Measurements from ENCODE around the gene KMO.

DNA sequence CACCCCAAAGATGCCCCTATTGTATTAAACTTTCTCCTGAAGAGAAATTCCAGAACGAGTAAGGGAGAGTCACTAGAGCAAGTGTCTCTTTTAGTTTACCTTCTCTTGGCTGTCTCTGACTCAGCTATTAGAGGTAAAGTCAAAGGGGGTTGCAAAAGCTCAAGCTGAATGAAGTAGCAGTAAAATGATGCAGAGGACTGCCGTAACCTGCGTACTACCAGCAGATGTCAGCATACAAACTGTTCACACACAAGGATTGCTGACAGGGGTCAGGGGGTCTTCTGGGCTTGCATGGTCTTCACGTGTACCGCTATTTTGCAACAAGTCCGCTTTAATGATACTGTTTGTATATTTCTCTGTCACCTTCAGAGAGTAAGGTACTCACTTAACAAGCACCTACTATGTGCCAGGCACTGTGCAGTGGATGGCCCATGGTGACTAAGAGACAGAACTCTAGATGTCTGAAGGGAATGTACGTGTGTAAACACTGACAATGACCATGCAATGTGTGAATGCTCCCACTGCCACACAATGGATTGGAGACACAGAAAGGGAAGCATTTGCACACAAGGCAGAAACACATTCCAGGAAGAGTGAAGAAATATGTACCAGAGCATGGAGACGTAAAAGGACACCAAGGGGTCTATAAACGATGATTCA is 73.1 kb downstream of the KMO start:
- TF ChIP-seq POLR2A (IDR thresholded peaks at IDR 0.05): no peak
- TF ChIP-seq CTCF (IDR thresholded peaks at IDR 0.05): no peak

Measured in uterus (tissue), 2 donors.